OCI-LY7 (cell line): ENCODE data around the gene NKX1-1. TPM values are rescaled to one million over a fixed set of nuclear protein-coding genes. Genes with fewer than 3 reads are reported as not detected.

Experiments used
- BruUV-seq: library from RNA; stranded (reverse); fragments of 400-500 nt; replicated peaks from 2 replicates; lab custom pipeline; 2021; lab: Mats Ljungman, UMichigan
- CTCF ChIA-PET: fragments of 300-600 bp; sonication (Branson Sonifier 250); formaldehyde crosslinking; loops from one replicate; lab custom pipeline; 2022; ENCODE audit warnings: antibody characterized with exemption; ENCODE audit not compliant: unreplicated experiment; lab: Charles Lee
- POLR2A ChIA-PET: fragments of 300-600 bp; sonication (Branson Sonifier 250); formaldehyde crosslinking; loops from one replicate; lab custom pipeline; 2022; ENCODE audit warnings: antibody characterized with exemption; lab: Charles Lee
- DNase-seq: peaks from one replicate; pipeline ENCODE4 v3.0.0-alpha.2; 2015; ENCODE audit warnings: low spot score
- H2AFZ ChIP-seq: fragments of 200-600 bp; sonication (generic), shearing (Covaris generic); 2 replicates; pipeline ENCODE4 v1.6.1; 2014; ENCODE audit warnings: mild to moderate bottlenecking, antibody characterized with exemption, low read length, moderate library complexity
- H3K27ac ChIP-seq: fragments of 200-600 bp; sonication (generic); 2 replicates; pipeline ENCODE4 v1.5.1; 2014; ENCODE audit warnings: mixed run types, low read depth, mild to moderate bottlenecking, moderate library complexity, low read length, inconsistent platforms; ENCODE audit not compliant: poor library complexity, severe bottlenecking
- H3K36me3 ChIP-seq: fragments of 200-600 bp; sonication (generic); 2 replicates; pipeline ENCODE4 v1.6.1; 2014; ENCODE audit warnings: mild to moderate bottlenecking, antibody characterized with exemption, low read length, moderate library complexity, mixed read lengths; ENCODE audit not compliant: insufficient read depth
- H3K4me1 ChIP-seq: fragments of 200-600 bp; sonication (generic); 2 replicates; pipeline ENCODE4 v1.5.1; 2014; ENCODE audit warnings: mild to moderate bottlenecking, low read length; ENCODE audit not compliant: insufficient read depth, poor library complexity, severe bottlenecking
- H3K4me2 ChIP-seq: fragments of 200-600 bp; sonication (generic); 2 replicates; pipeline ENCODE4 v1.6.1; 2014; ENCODE audit warnings: mild to moderate bottlenecking, low read length
- H3K4me3 ChIP-seq: fragments of 200-600 bp; sonication (generic); 2 replicates; pipeline ENCODE4 v1.5.1; 2014; ENCODE audit warnings: mild to moderate bottlenecking, low read depth, low read length; ENCODE audit not compliant: poor library complexity, severe bottlenecking
- H3K79me2 ChIP-seq: fragments of 200-600 bp; sonication (generic); 2 replicates; pipeline ENCODE4 v1.6.1; 2016; ENCODE audit warnings: low read depth, mild to moderate bottlenecking, low read length, moderate library complexity, mixed read lengths; ENCODE audit not compliant: insufficient read depth
- H3K9me2 ChIP-seq: fragments of 200-600 bp; sonication (generic); 2 replicates; pipeline ENCODE4 v1.6.1; 2016; ENCODE audit warnings: mild to moderate bottlenecking, low read length, mixed read lengths; ENCODE audit not compliant: insufficient read depth
- H3K9me3 ChIP-seq: fragments of 200-600 bp; sonication (generic); 2 replicates; pipeline ENCODE4 v1.6.1; 2014; ENCODE audit warnings: mild to moderate bottlenecking, mixed run types, low read length, mixed read lengths
- H4K20me1 ChIP-seq: fragments of 200-600 bp; sonication (generic); 2 replicates; pipeline ENCODE4 v1.6.1; 2014; ENCODE audit warnings: mild to moderate bottlenecking, antibody characterized with exemption, low read length, moderate library complexity, mixed read lengths; ENCODE audit not compliant: insufficient read depth
- EZH2phosphoT487 ChIP-seq: fragments of 200-600 bp; sonication (generic); IDR thresholded peaks from 2 replicates; pipeline ENCODE4 v1.6.1; 2018; ENCODE audit warnings: low read depth, borderline replicate concordance, mild to moderate bottlenecking, mixed run types, antibody characterized with exemption, low read length, moderate library complexity, mixed read lengths
- intact Hi-C: fragments of 100-400 bp; cut with micrococcal nuclease; formaldehyde crosslinking; loops from one replicate; pipeline ENCODE4 v1.10.0; 2022; ENCODE audit not compliant: unreplicated experiment
- total RNA-seq, 2 experiments: library from RNA; depleted of rRNA in 1 of 2; stranded (reverse); fragments of >200 nt in 1 of 2; shearing (Covaris generic) in 1 of 2; gene quantifications; 2 replicates each; pipeline ENCODE4 v1.2.3, GENCODE V29; 2014 to 2022
- TF ChIP-seq, protein P1 (sequence below): fragments of 200-600 bp; sonication (generic); conservative IDR thresholded peaks from 2 replicates; pipeline ENCODE4 v1.5.1; 2014; ENCODE audit warnings: mild to moderate bottlenecking, antibody characterized with exemption, low read length, moderate library complexity, mixed read lengths

Gene NKX1-1
- total RNA-seq, 2 experiments from 2014 or later, result not detected

DNA sequence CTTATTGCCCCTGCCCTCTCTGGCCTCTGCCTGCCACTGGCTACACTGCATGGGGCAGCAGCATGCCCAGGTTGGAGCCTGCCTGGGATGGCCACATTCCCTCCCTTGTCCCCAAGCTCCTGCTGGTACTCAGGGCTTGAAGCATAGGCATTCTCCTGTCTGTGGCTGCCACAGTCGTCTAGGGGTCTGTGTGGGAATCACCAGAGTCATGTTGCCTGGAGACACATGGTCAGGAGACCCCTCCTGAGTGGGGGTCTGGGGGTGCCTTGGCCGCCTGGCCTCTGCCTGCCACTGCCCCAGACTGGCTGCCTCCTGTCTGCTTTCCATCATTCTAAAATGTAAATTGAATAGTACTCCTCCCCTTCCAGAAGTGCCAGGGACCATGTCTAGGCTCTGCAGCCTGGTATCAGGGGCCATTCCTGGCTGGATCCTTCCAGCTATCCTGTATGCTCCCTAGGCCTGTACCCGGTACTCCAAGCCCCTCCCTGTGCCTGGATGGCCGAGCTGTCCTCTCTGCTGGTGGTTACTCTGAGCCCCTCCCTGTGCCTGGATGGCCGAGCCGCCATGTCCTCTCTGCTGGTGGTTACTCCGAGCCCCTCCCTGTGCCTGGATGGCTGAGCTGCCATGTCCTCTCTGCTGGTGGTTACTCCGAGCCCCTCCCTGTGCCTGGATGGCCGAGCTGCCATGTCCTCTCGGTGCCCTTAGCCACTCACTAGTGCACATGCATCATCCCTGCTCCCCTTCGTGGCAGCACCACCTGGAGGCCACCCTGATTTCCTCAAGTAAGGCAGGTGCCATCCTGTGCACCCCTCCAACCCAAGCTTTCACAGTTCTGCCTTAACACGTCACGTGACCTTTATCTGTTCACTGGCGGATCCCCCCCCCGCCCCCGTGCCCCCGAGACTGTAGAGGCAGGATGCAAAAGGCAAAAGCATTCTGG lies 5.5 kb upstream of the NKX1-1 start:
- Histone ChIP-seq H3K79me2 (no peaks in the 10 kb centered on the region), H3K4me3 (no peak overlapping the region), H3K4me2 (no peak overlapping the region), H3K9me3 (no peaks in the 10 kb centered on the region), H3K27ac (no peak overlapping the region), H3K9me2 (no peaks in the 10 kb centered on the region), H3K4me1 (no peaks in the 10 kb centered on the region), H4K20me1 (no peaks in the 10 kb centered on the region), H2AFZ (no peak overlapping the region), H3K36me3 (no peaks in the 10 kb centered on the region)
- intact Hi-C loops, result no loop called here
- TF ChIP-seq, protein P1, sequence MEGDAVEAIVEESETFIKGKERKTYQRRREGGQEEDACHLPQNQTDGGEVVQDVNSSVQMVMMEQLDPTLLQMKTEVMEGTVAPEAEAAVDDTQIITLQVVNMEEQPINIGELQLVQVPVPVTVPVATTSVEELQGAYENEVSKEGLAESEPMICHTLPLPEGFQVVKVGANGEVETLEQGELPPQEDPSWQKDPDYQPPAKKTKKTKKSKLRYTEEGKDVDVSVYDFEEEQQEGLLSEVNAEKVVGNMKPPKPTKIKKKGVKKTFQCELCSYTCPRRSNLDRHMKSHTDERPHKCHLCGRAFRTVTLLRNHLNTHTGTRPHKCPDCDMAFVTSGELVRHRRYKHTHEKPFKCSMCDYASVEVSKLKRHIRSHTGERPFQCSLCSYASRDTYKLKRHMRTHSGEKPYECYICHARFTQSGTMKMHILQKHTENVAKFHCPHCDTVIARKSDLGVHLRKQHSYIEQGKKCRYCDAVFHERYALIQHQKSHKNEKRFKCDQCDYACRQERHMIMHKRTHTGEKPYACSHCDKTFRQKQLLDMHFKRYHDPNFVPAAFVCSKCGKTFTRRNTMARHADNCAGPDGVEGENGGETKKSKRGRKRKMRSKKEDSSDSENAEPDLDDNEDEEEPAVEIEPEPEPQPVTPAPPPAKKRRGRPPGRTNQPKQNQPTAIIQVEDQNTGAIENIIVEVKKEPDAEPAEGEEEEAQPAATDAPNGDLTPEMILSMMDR, result 0 out of 2 replicates have a peak, but pooled peaks have one; percentile 26
- TF ChIP-seq EZH2phosphoT487, result no peak
- BruUV-seq, result no TSS peak
- ChIA-PET POLR2A (no interaction called here), CTCF (no interaction called here)
- no peak for DNase-seq

DNA sequence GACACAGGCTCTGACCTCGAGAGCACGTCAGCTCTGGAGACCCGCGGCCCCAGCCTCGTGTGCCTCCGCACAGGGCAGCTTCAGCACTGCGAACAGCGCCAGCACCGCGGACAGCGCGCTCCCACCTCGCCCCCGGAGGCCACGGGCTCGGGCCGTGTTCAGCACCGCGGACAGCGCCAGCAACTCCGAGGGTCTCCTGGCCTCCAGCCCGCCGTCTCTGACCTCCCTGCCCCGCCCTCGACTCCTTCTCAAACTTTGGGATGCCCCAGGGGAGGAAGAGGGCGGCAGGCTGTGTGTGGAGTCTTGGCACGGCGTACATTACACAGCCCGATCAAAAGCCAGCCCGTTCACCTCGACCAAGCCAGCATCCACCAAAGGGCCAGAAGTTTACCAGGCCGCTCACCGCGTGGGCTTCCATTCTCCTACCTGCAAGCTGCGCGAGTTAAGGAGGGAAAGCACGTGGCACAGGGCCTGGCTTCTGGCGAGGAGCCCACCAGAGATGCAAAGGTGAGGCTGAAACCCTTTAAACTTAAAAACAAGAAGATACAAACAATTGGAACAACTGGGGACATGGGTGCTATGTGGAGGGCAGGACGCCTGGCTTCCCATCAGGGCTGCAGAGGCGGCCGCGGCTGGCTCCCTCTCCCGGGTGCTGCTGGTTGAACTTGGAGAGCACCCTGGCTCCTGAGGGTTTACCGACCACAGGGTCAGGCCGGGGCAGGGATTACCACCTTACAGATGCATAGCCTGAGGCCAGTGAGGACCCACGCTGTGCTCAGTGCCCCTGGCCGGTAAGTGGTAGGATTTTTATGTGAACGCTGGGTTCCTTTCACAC lies 4.5 kb upstream of the NKX1-1 start:
- TF ChIP-seq, protein P1, result no peak
- no peak for TF ChIP-seq EZH2phosphoT487
- H3K79me2 ChIP-seq, result no peaks in the 10 kb centered on the region
- H3K4me3 ChIP-seq, result no peak overlapping the region
- H2AFZ ChIP-seq, result no peak overlapping the region
- H3K27ac ChIP-seq, result no peak overlapping the region
- ChIA-PET CTCF (no interaction called here), POLR2A (no interaction called here)
- H3K4me1 ChIP-seq, result no peaks in the 10 kb centered on the region
- H3K4me2 ChIP-seq, result no peak overlapping the region
- no peaks in the 10 kb centered on the region for H4K20me1 ChIP-seq
- DNase-seq, result peak; percentile 38
- BruUV-seq, result no TSS peak
- H3K9me3 ChIP-seq, result no peaks in the 10 kb centered on the region
- no peaks in the 10 kb centered on the region for H3K9me2 ChIP-seq
- intact Hi-C loops, result no loop called here
- H3K36me3 ChIP-seq, result no peaks in the 10 kb centered on the region
